ENCODE data around the gene TGFBR3L. TPM values are rescaled to one million over a fixed set of nuclear protein-coding genes. Genes with fewer than 3 reads are reported as not detected.

TGFBR3L gene
- total RNA-seq, 4 donors from 2014 or later, result not detected

DNA sequence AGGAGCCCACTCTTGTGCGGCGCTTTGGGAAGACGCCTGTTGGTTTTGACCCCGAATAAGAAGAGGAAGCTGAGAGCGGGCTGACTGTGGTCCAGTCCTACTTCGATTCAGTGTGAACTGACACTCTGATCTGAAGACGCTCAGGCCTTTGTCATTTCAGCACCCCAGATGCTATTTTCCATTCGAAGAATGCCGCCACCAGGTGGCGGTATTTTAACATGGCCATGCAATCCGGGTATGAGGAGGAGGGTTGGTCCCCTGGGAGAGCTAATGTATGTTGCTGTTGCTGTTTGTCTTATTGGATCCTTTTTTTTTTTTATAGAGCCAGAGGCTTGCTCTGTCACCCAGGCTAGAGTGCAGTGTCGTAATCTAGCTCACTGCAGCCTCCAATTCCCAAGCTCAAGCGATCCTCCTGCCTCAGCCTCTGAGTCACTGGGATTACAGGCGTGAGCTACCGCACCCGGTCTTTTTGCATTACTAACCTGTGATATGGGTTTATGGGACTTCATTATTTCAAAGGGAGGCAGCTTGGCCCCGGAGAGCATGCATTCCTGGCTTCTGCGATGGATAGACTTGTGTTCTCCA is 29.6 kb downstream of the TGFBR3L start:
- WGBS, 2 donors, result 26 to 28% methylated on average over 18 of the region's 18 CpGs
- DNase-seq (ENCODE audit: low spot score in 2 of 2), result peak; percentile 91 to 97

DNA sequence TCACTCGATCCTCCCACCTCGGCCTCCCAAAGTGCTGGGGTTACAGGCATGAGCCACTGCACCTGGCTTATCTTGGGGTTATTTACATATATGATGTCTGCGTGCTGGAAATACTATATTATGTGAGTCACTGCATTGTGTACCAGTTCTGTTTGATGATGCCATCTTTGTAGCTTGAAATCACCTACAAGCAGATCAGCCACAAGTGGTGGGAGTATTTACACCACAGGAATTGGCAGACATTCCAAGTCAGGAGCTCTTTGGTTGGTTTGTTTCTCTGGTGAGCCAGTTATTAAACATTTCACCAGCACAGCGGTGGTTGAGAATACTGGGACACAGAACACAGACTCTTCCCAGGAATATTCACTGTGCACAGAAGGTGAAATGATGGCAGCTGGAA is 33.3 kb downstream of the TGFBR3L start:
- DNase-seq (ENCODE audit: low spot score in 2 of 2), result no peak
- Histone ChIP-seq H3K4me3 (no peak overlapping the region), H3K9me3 (no peaks in the 10 kb centered on the region), H3K36me3 (no peaks in the 10 kb centered on the region), H3K27ac (no peak overlapping the region), H3K27me3 (no peaks in the 10 kb centered on the region), H3K4me1 (peaks cover 0 to 12% (median 0%) of the 10 kb centered on the region in 4 donors)
- WGBS, 2 donors, result 96 to 98% methylated on average over 4 of the region's 4 CpGs
- TF ChIP-seq EP300 (IDR thresholded peaks at IDR 0.05) (no peak), POLR2A (IDR thresholded peaks at IDR 0.05) (no peak)
- TF ChIP-seq, protein P1, sequence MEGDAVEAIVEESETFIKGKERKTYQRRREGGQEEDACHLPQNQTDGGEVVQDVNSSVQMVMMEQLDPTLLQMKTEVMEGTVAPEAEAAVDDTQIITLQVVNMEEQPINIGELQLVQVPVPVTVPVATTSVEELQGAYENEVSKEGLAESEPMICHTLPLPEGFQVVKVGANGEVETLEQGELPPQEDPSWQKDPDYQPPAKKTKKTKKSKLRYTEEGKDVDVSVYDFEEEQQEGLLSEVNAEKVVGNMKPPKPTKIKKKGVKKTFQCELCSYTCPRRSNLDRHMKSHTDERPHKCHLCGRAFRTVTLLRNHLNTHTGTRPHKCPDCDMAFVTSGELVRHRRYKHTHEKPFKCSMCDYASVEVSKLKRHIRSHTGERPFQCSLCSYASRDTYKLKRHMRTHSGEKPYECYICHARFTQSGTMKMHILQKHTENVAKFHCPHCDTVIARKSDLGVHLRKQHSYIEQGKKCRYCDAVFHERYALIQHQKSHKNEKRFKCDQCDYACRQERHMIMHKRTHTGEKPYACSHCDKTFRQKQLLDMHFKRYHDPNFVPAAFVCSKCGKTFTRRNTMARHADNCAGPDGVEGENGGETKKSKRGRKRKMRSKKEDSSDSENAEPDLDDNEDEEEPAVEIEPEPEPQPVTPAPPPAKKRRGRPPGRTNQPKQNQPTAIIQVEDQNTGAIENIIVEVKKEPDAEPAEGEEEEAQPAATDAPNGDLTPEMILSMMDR (IDR thresholded peaks at IDR 0.05), result no peak

More for the DNA sequence above, 29.6 kb downstream of the TGFBR3L start:
- H3K4me1 ChIP-seq, result peaks cover 0 to 41% (median 6%) of the 10 kb centered on the region in 4 donors
- H3K9me3 ChIP-seq, result no peaks in the 10 kb centered on the region
- no peaks in the 10 kb centered on the region for H3K27me3 ChIP-seq
- H3K4me3 ChIP-seq, result peak overlapping the region; percentile 69 to 86 (median 84)
- TF ChIP-seq, protein P1 (IDR thresholded peaks at IDR 0.05), result peak; percentile 80 to 94 (median 91)
- TF ChIP-seq EP300 (IDR thresholded peaks at IDR 0.05), result no peak
- TF ChIP-seq POLR2A (IDR thresholded peaks at IDR 0.05), result no peak
- peak overlapping the region; percentile 90 to 99 (median 96) for H3K27ac ChIP-seq
- H3K36me3 ChIP-seq, result peaks cover 0 to 20% (median 7%) of the 10 kb centered on the region in 3 donors

DNA sequence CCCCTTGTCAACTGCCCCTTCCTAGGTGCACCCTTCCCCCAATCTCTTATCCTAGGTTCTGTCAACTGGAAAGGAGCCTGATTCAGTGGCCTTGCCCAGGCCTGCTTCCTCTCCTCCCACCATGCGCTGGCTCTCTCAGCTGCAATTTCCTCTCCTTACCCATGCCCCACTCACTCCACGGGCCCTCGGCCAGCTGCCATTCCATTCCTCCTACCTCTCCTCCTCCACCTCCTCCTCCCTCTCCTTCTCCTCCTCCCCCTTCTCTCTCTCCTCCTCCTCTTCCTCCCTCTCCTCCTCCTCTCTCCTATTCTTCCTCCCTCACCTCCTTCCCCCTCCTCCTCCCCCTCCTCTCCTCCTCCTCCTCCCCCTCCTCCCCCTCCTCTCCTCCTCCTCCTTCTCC is 38.4 kb downstream of the TGFBR3L start:
- Histone ChIP-seq H3K27me3 (no peaks in the 10 kb centered on the region), H3K4me1 (peaks cover 0 to 6% (median 0%) of the 10 kb centered on the region in 4 donors), H3K4me3 (no peak overlapping the region), H3K36me3 (peaks cover 0 to 8% (median 0%) of the 10 kb centered on the region in 3 donors), H3K9me3 (no peaks in the 10 kb centered on the region), H3K27ac (no peak overlapping the region)
- TF ChIP-seq EP300 (IDR thresholded peaks at IDR 0.05) (no peak), POLR2A (IDR thresholded peaks at IDR 0.05) (no peak)
- TF ChIP-seq, protein P1 (IDR thresholded peaks at IDR 0.05), result no peak
- WGBS, 2 donors, result 15 to 16% methylated on average over 3 of the region's 3 CpGs
- DNase-seq (ENCODE audit: low spot score in 2 of 2), result no peak

DNA sequence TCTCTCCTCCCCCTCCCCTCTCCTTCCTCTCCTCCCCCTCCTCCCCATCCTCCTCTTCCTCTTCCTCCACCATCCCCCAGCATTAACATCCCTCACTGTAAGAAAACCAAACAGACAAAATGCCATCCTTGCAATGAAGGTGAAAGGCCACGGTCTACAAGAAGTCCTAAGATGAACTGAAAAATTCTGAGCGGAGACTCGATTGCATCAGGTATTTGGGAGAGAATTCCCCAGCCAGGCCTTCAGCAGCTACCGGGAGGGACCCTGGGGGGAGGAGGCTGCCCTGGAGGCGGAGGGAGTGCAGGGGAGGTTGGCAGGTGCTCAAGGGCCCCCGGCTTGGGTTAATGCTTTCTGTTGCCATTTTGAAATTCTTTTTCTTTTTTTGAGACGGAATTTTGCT is 38.9 kb downstream of the TGFBR3L start:
- Histone ChIP-seq H3K27ac (no peak overlapping the region), H3K4me3 (no peak overlapping the region), H3K9me3 (no peaks in the 10 kb centered on the region), H3K36me3 (peaks cover 0 to 13% (median 0%) of the 10 kb centered on the region in 3 donors), H3K4me1 (peaks cover 0 to 6% (median 0%) of the 10 kb centered on the region in 4 donors), H3K27me3 (no peaks in the 10 kb centered on the region)
- no peak for DNase-seq (ENCODE audit: low spot score in 2 of 2)
- TF ChIP-seq, protein P1 (IDR thresholded peaks at IDR 0.05), result no peak
- no peak for TF ChIP-seq EP300 (IDR thresholded peaks at IDR 0.05)
- TF ChIP-seq POLR2A (IDR thresholded peaks at IDR 0.05), result no peak
- 64 to 70% methylated on average over 7 of the region's 7 CpGs for WGBS, 2 donors

DNA sequence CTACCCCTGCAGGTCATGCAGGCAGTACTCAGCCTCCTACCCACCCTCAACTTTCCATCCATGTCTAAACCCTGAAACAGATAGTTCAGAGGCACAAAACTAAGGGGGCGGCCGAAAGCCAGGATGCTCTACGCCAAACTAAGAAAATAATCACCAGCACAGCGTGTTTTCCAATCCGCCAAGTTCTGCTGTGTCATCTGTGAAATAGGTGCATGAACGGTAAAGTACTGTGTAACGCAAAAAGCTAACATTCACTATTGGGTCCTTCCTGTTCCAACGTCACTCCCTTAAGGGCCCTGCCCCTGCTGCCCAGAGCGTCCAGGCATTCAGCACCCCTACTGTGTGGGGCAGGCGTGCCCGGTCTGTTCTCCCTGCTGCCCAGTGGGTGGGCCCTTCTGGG is 41.1 kb downstream of the TGFBR3L start:
- no peak for DNase-seq (ENCODE audit: low spot score in 2 of 2)
- Histone ChIP-seq H3K4me3 (no peak overlapping the region), H3K36me3 (peaks cover 0 to 23% (median 0%) of the 10 kb centered on the region in 3 donors), H3K27ac (no peak overlapping the region), H3K4me1 (peaks cover 0 to 12% (median 0%) of the 10 kb centered on the region in 4 donors), H3K9me3 (no peaks in the 10 kb centered on the region), H3K27me3 (no peaks in the 10 kb centered on the region)
- 81 to 85% methylated on average over 11 of the region's 11 CpGs for WGBS, 2 donors
- TF ChIP-seq, protein P1 (IDR thresholded peaks at IDR 0.05), result no peak
- TF ChIP-seq EP300 (IDR thresholded peaks at IDR 0.05), result no peak
- TF ChIP-seq POLR2A (IDR thresholded peaks at IDR 0.05), result no peak

Measured in tibial nerve (tissue), 4 donors.